Endothelial cell of umbilical vein (primary cell): ENCODE results near the gene KRT77. TPM values are rescaled to one million over a fixed set of nuclear protein-coding genes. Genes with fewer than 3 reads are reported as not detected.
"Not testable (repeated sequence)": the region's sequence is repeated elsewhere in the genome, so short reads cannot be mapped to it uniquely, and the experiment has no call there.

Source experiments
- BruUV-seq: library from RNA; stranded (reverse); fragments of 400-500 nt; replicated peaks from 2 replicates; lab custom pipeline; 2021; lab: Mats Ljungman, UMichigan
- CTCF ChIA-PET: fragments of 300-600, 350-600 bp; sonication (Branson Sonifier 250); formaldehyde crosslinking; loops from one replicate; lab custom pipeline; 2021; ENCODE audit warnings: antibody characterized with exemption, inconsistent platforms; lab: Charles Lee
- POLR2A ChIA-PET: fragments of 300-600, 350-600 bp; sonication (Branson Sonifier 250); formaldehyde crosslinking; loops from one replicate; lab custom pipeline; 2021; ENCODE audit warnings: antibody characterized with exemption, inconsistent platforms; lab: Charles Lee
- DNase-seq: peaks from one replicate; pipeline ENCODE4 v3.0.0-alpha.2; 2011; ENCODE audit warnings: low read depth, low spot score
- FAIRE-seq: peaks from 2 replicates; lab custom pipeline; 2011; peaks lifted over from hg19 to GRCh38; lab: Jason Lieb, UNC
- H2AFZ ChIP-seq: 2 replicates; pipeline ENCODE4 v1.6.0; 2012; ENCODE audit warnings: low read depth, low read length, control low read depth, inconsistent platforms
- H3K27ac ChIP-seq: 2 replicates; pipeline ENCODE4 v1.5.1; 2011; ENCODE audit warnings: low read depth, mild to moderate bottlenecking, control low read depth, low read length, moderate library complexity; ENCODE audit not compliant: insufficient read depth
- H3K27me3 ChIP-seq, 2 experiments: 2 replicates each; pipeline versions ENCODE4 v1.6.0 to v1.6.1; 2011; ENCODE audit warnings: low read length in 2 of 2, mixed read lengths in 1 of 2; ENCODE audit not compliant: control insufficient read depth in 2 of 2, insufficient read depth in 2 of 2
- H3K36me3 ChIP-seq, 2 experiments: 2 replicates in 1 of 2; 3 replicates in 1 of 2; pipeline ENCODE4 v1.5.1; 2011; ENCODE audit warnings: low read length in 2 of 2, mild to moderate bottlenecking in 1 of 2, moderate library complexity in 1 of 2; ENCODE audit not compliant: control insufficient read depth in 2 of 2, insufficient read depth in 2 of 2; ENCODE audit errors: extremely low read depth in 1 of 2
- H3K4me1 ChIP-seq: 3 replicates; pipeline ENCODE4 v1.5.1; 2011; ENCODE audit warnings: mild to moderate bottlenecking, low read length; ENCODE audit not compliant: control insufficient read depth, insufficient read depth; ENCODE audit errors: extremely low read depth
- H3K4me2 ChIP-seq: 2 replicates; pipeline ENCODE4 v1.6.1; 2011; ENCODE audit warnings: low read length, control low read depth, mixed read lengths; ENCODE audit not compliant: insufficient read depth
- H3K4me3 ChIP-seq, 3 experiments: fragments of 200-600 bp in 1 of 3; sonication (generic), shearing (Covaris generic) in 1 of 3; replicated peaks in 1 of 3; 2 replicates each; pipeline ENCODE4 v1.5.1; 2011 to 2016; ENCODE audit warnings: control low read depth in 3 of 3, low read length in 3 of 3, mild to moderate bottlenecking in 2 of 3, inconsistent platforms in 1 of 3, low read depth in 1 of 3, moderate library complexity in 1 of 3; ENCODE audit not compliant: insufficient read depth in 1 of 3
- H3K79me2 ChIP-seq: 2 replicates; pipeline ENCODE4 v1.6.0; 2012; ENCODE audit warnings: low read length, inconsistent platforms; ENCODE audit not compliant: control insufficient read depth, insufficient read depth
- H3K9ac ChIP-seq: replicated peaks from 2 replicates; pipeline ENCODE3; 2011; ENCODE audit warnings: low read length, control low read depth; ENCODE audit not compliant: insufficient read depth; ENCODE audit errors: extremely low read depth
- H3K9me1 ChIP-seq: replicated peaks from 3 replicates; pipeline ENCODE4 v1.6.0; 2011; ENCODE audit warnings: mild to moderate bottlenecking, low read length; ENCODE audit not compliant: control insufficient read depth, insufficient read depth; ENCODE audit errors: extremely low read depth
- H3K9me3 ChIP-seq: replicated peaks from 2 replicates; pipeline ENCODE4 v1.5.1; 2012; ENCODE audit warnings: low read length, inconsistent platforms; ENCODE audit not compliant: control insufficient read depth, insufficient read depth
- H4K20me1 ChIP-seq: replicated peaks from 2 replicates; pipeline ENCODE3; 2011; ENCODE audit warnings: mild to moderate bottlenecking, low read length; ENCODE audit not compliant: control insufficient read depth, insufficient read depth; ENCODE audit errors: extremely low read depth
- EZH2 ChIP-seq: IDR thresholded peaks from 2 replicates; pipeline ENCODE4 v1.6.1; 2012; ENCODE audit warnings: borderline replicate concordance, low read depth, mild to moderate bottlenecking, moderate library complexity, low read length, inconsistent platforms; ENCODE audit not compliant: severe bottlenecking
- FOS ChIP-seq: IDR thresholded peaks from 2 replicates; pipeline ENCODE4 v1.6.1; 2011; ENCODE audit warnings: mild to moderate bottlenecking, low read length, moderate library complexity, borderline replicate concordance; ENCODE audit not compliant: insufficient read depth
- POLR2AphosphoS5 ChIP-seq: IDR thresholded peaks from 2 replicates; pipeline ENCODE4 v1.6.1; 2012; ENCODE audit warnings: low read depth, mild to moderate bottlenecking, control low read depth, low read length, moderate library complexity; ENCODE audit not compliant: insufficient read depth
- dilution Hi-C: fragments of 300-500 bp; cut with MboI; formaldehyde crosslinking; loops from one replicate; pipeline ENCODE4 v1.15.0; 2019; ENCODE audit warnings: low sequenced_read_pairs; ENCODE audit not compliant: extremely low pct_ligation_motif_present
- intact Hi-C: fragments of 100-400 bp; cut with micrococcal nuclease; formaldehyde crosslinking; loops from one replicate; pipeline ENCODE4 v1.10.0; 2022
- polyA plus RNA-seq, 4 experiments: library from polyadenylated mRNA; depleted of rRNA in 3 of 4; stranded (reverse) in 3 of 4; unstranded in 1 of 4; fragments of >200 nt; gene quantifications; 2 replicates each; pipeline versions ENCODE4 v1.2.1 to v1.2.3, GENCODE V29; 2011 to 2012; ENCODE audit warnings: missing spikeins in 1 of 4
- total RNA-seq: library from RNA; stranded (reverse); gene quantifications from 2 replicates; pipeline ENCODE4 v1.2.3, GENCODE V29; 2021

KRT77 gene
- total and polyA plus RNA-seq, 2 donors (not counting 3 experiments of a cell fraction or from before 2014, with no cell fraction given): not detected

DNA sequence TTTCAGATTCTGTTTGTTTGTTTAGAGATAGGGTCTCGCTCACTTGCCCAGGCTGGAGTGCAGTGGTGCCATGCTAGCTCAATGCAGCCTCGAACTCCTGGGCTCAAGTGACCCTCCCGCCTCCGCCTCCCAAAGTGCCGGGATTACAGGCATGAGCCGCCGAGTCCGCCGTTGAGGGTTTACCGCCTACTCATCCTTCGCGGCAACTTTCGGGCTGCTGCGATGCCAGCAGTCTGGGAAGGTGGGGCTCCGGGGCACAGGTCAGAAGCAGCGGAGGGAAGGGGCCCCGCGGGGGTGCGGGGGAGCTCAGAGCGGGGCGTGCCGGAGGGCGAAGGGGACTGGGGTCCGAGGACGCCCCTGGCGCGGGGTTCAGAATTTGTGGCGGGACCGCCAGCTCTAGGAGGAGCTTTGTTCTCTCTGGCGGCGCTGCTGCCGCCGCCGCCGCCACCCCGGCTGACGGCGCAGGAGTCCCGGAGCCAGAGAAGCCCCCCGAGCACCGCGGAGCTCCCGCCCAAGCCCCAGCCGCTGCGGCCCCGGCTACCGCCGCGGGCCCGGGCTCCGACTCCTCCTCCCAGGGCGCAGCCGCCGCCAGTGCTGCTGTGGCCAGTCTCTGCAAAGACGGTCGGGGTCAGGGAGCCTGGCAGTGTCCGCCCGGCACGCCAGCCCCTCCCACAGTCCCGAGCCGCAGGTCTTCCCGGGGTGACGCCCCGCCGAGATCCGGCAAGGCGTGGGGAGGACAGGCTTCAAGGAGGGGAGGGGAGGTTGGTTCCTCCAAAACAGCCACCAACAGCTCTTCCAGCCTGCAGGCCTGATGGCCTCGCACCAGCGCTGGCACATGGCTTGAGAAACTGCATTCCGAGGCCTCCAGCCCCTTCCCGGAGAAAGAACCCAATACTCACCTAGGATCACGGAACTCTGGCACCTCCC lies 10.9 kb upstream of the KRT77 start:
- Histone ChIP-seq H3K4me1 (no peaks in the 10 kb centered on the region), H3K9ac (no peak overlapping the region), H2AFZ (no peak overlapping the region), H3K36me3 (no peaks in the 10 kb centered on the region), H3K9me1 (no peaks in the 10 kb centered on the region), H4K20me1 (no peaks in the 10 kb centered on the region), H3K9me3 (no peaks in the 10 kb centered on the region), H3K27ac (no peak overlapping the region), H3K4me3 (no peak overlapping the region), H3K4me2 (no peak overlapping the region), H3K27me3 (peaks cover 24 to 30% of the 10 kb centered on the region in 2 experiments), H3K79me2 (no peaks in the 10 kb centered on the region)
- dilution Hi-C loops (no loop called here), intact Hi-C loops (no loop called here)
- CTCF ChIA-PET: no interaction called here
- no TSS peak for BruUV-seq
- DNase-seq: no peak
- FAIRE-seq: no peak
- POLR2A ChIA-PET: no interaction called here
- peak; percentile 86 for TF ChIP-seq EZH2
- TF ChIP-seq FOS: no peak
- TF ChIP-seq POLR2AphosphoS5: no peak

DNA sequence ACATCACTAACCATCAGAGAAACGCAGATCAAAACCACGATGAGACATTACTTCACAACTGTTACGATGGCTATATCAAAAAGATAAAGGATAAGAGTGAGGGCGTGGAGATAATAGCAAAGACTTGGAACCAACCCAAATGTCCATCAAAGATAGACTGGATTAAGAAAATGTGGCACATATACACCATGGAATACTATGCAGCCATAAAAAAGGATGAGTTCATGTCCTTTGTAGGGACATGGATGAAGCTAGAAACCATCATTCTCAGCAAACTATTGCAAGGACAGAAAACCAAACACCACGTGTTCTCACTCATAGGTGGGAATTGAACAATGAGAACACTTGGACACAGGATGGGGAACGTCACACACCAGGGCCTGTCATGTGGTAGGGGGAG lies 8.8 kb upstream of the KRT77 start:
- H4K20me1 ChIP-seq, H3K9me1 ChIP-seq, H3K27ac ChIP-seq, H3K4me3 ChIP-seq, H3K36me3 ChIP-seq, H3K4me2 ChIP-seq, H3K79me2 ChIP-seq, H3K4me1 ChIP-seq, H3K9me3 ChIP-seq, intact Hi-C loops, FAIRE-seq, H3K9ac ChIP-seq, H2AFZ ChIP-seq, CTCF ChIA-PET, dilution Hi-C loops, BruUV-seq, DNase-seq: not testable (repeated sequence)
- H3K27me3 ChIP-seq: peaks cover 24 to 30% of the 10 kb centered on the region in 2 experiments
- POLR2A ChIA-PET: interaction anchor here (0.7 kb wide), 1 partner anchor 20 kb away, joined by 6 read pairs; no protein-coding TSS in a partner anchor
